ENCODE measurements around the gene RIPOR2.
"Not testable (repeated sequence)": the region's sequence is repeated elsewhere in the genome, so short reads cannot be mapped to it uniquely, and the experiment has no call there.

The RIPOR2 gene

GRCh38 chr6:24757611-24758010 is 178.1 kb downstream of the RIPOR2 start:
- no peak for DNase-seq

DNA sequence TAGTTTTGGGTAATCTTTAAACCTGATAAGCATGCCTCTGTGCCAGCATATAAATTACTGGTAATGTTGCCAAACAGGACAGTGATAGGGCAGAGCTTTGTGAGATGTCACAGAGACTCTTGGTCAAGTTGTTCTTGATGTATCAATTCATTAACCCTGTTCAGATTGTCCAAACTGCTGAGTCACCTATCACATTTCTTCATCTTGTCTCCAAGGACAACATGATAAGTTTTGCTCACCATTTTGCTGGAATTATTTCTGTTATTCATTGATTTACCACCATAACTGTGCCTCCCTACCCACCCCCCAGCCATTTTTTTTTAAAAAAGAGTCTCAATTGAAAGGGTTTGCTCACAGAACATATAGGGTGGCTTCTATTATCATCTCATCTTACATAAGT is 180.5 kb downstream of the RIPOR2 start:
- no peak for DNase-seq

GRCh38 chr6:24754378-24754777 is 181.4 kb downstream of the RIPOR2 start:
- DNase-seq, result not testable (repeated sequence)

All from hippocampal formation (tissue), 2 donors.